BJ (cell line): ENCODE data around the gene CPA2. TPM values are rescaled to one million over a fixed set of nuclear protein-coding genes. Genes with fewer than 3 reads are reported as not detected.

ENCODE experiments used
- CTCF ChIA-PET: fragments of 350-600 bp; formaldehyde crosslinking; extraction: SDS; loops from one replicate; lab custom pipeline; 2021; ENCODE audit warnings: antibody characterized with exemption, inconsistent platforms; lab: Yijun Ruan, JAX
- POLR2A ChIA-PET: fragments of 300-600 bp; sonication (Branson Sonifier 250); formaldehyde crosslinking; extraction: SDS; loops from one replicate; lab custom pipeline; 2021; ENCODE audit warnings: antibody characterized with exemption; lab: Charles Lee
- DNase-seq: peaks from one replicate; pipeline ENCODE4 v3.0.0-alpha.2; 2011; ENCODE audit warnings: low read depth
- H3K27me3 ChIP-seq: 2 replicates; pipeline ENCODE4 v1.6.0; 2011; ENCODE audit warnings: low read length; ENCODE audit not compliant: control insufficient read depth, insufficient read depth
- H3K36me3 ChIP-seq: 2 replicates; pipeline ENCODE4 v1.5.1; 2011; ENCODE audit warnings: low read length; ENCODE audit not compliant: control insufficient read depth, insufficient read depth
- H3K4me3 ChIP-seq: 2 replicates; pipeline ENCODE4 v1.5.1; 2011; ENCODE audit warnings: low read depth, mild to moderate bottlenecking, control low read depth, low read length
- CTCF ChIP-seq: IDR thresholded peaks from 2 replicates; pipeline ENCODE4 v1.5.1; 2011; ENCODE audit warnings: low read depth, mild to moderate bottlenecking, control low read depth, inconsistent platforms, low read length, moderate library complexity; ENCODE audit not compliant: insufficient read depth
- polyA plus RNA-seq: library from polyadenylated mRNA; depleted of rRNA; stranded (reverse); fragments of >200 nt; gene quantifications from 2 replicates; pipeline ENCODE4 v1.2.3, GENCODE V29; 2011

Gene CPA2
- polyA plus RNA-seq, 1 experiment = not detected

- DNase-seq = no peak
- H3K4me3 ChIP-seq = no peak overlapping the region
- no peaks in the 10 kb centered on the region; the same call in 1 of the 2 replicates for H3K27me3 ChIP-seq
- no peaks in the 10 kb centered on the region for H3K36me3 ChIP-seq
- no peak for TF ChIP-seq CTCF
- ChIA-PET CTCF (interaction anchor here (0.6 to 0.7 kb wide), 2 partner anchors 15 to 177 kb away, joined by 3 to 4 read pairs; no protein-coding TSS in a partner anchor), POLR2A (no interaction called here)
Measured at GRCh38 chr7:130273933-130274255, 7.2 kb downstream of the CPA2 start.

- ChIA-PET POLR2A (no interaction called here), CTCF (interaction anchor here (0.6 to 1.1 kb wide), 3 partner anchors 14 to 177 kb away, joined by 3 to 4 read pairs (median 3); no protein-coding TSS in a partner anchor)
- no peak for TF ChIP-seq CTCF
Measured at GRCh38 chr7:130274296-130274695, 7.6 kb downstream of the CPA2 start.

GRCh38 chr7:130274983-130275591 is 8.4 kb downstream of the CPA2 start:
- Histone ChIP-seq H3K4me3 (no peak overlapping the region), H3K27me3 (no peaks in the 10 kb centered on the region)

More at GRCh38 chr7:130274296-130274695, 7.6 kb downstream of the CPA2 start:
- H3K4me3 ChIP-seq = no peak overlapping the region
- no peaks in the 10 kb centered on the region for H3K36me3 ChIP-seq
- H3K27me3 ChIP-seq = no peaks in the 10 kb centered on the region; the same call in 1 of the 2 replicates
- no peak for DNase-seq

GRCh38 chr7:130275826-130276297 is 9.2 kb downstream of the CPA2 start:
- DNase-seq = no peak
- no peaks in the 10 kb centered on the region for H3K27me3 ChIP-seq
- no peaks in the 10 kb centered on the region for H3K36me3 ChIP-seq
- TF ChIP-seq CTCF = no peak
- H3K4me3 ChIP-seq = no peak overlapping the region
- CTCF ChIA-PET = no interaction called here
- POLR2A ChIA-PET = no interaction called here

More at GRCh38 chr7:130274983-130275591, 8.4 kb downstream of the CPA2 start:
- no peak for DNase-seq
- ChIA-PET CTCF (interaction anchor here (1.1 kb wide), 1 partner anchor 19 kb away, joined by 3 read pairs; no protein-coding TSS in a partner anchor), POLR2A (no interaction called here)
- TF ChIP-seq CTCF = no peak
- H3K36me3 ChIP-seq = no peaks in the 10 kb centered on the region

GRCh38 chr7:130276796-130277762 is 10.4 kb downstream of the CPA2 start:
- no peak for DNase-seq
- ChIA-PET CTCF (interaction anchor here (0.6 to 2.2 kb wide), 14 partner anchors 10 to 409 kb away, joined by 3 to 11 read pairs (median 4); partner anchors contain the start of genes CPA4 and TSGA13), POLR2A (no interaction called here)

More at GRCh38 chr7:130276796-130277762, 10.4 kb downstream of the CPA2 start:
- H3K36me3 ChIP-seq = no peaks in the 10 kb centered on the region
- no peak for TF ChIP-seq CTCF
- no peaks in the 10 kb centered on the region for H3K27me3 ChIP-seq
- H3K4me3 ChIP-seq = no peak overlapping the region
